Smooth muscle cell (in vitro differentiated cells): ENCODE results near the gene C2CD4A. TPM values are rescaled to one million over a fixed set of nuclear protein-coding genes. Genes with fewer than 3 reads are reported as not detected.

Source experiments
- DNase-seq: peaks from one replicate; lab custom pipeline; 2025; ENCODE audit not compliant: unreplicated experiment; lab: John Stamatoyannopoulos, UW
- H2AFZ ChIP-seq: fragments of 200-600 bp; sonication (generic); 2 replicates; pipeline ENCODE4 v1.6.0; 2016; ENCODE audit warnings: antibody characterized with exemption, low read depth, mild to moderate bottlenecking
- H3F3A ChIP-seq: fragments of 200-600 bp; sonication (generic); 2 replicates; pipeline ENCODE4 v1.6.0; 2017; ENCODE audit warnings: antibody characterized with exemption, low read depth
- H3K27ac ChIP-seq: fragments of 200-600 bp; sonication (generic); 2 replicates; pipeline ENCODE4 v1.5.1; 2016; ENCODE audit warnings: low read depth, mild to moderate bottlenecking
- H3K27me3 ChIP-seq: fragments of 200-600 bp; sonication (generic); 2 replicates; pipeline ENCODE4 v1.6.1; 2016; ENCODE audit warnings: low read depth, mild to moderate bottlenecking
- H3K36me3 ChIP-seq: fragments of 200-600 bp; sonication (generic); 2 replicates; pipeline ENCODE4 v1.5.1; 2016; ENCODE audit warnings: low read depth
- H3K4me1 ChIP-seq: fragments of 200-600 bp; sonication (generic); 2 replicates; pipeline ENCODE4 v1.5.1; 2016; ENCODE audit warnings: low read depth
- H3K4me2 ChIP-seq: fragments of 200-600 bp; sonication (generic); 2 replicates; pipeline ENCODE4 v1.6.0; 2016; ENCODE audit warnings: mild to moderate bottlenecking
- H3K4me3 ChIP-seq: fragments of 200-600 bp; sonication (generic); 2 replicates; pipeline ENCODE4 v1.5.1; 2016; ENCODE audit warnings: mild to moderate bottlenecking
- H3K79me2 ChIP-seq: fragments of 200-600 bp; sonication (generic); 2 replicates; pipeline ENCODE4 v1.6.0; 2016; ENCODE audit warnings: low read depth, mild to moderate bottlenecking
- H3K9ac ChIP-seq: fragments of 200-600 bp; sonication (generic); 2 replicates; pipeline ENCODE4 v1.6.0; 2016; ENCODE audit warnings: low read depth
- H3K9me3 ChIP-seq: fragments of 200-600 bp; sonication (generic); replicated peaks from 2 replicates; pipeline ENCODE4 v1.5.1; 2016; ENCODE audit warnings: low read depth
- H4K20me1 ChIP-seq: fragments of 200-600 bp; sonication (generic); 2 replicates; pipeline ENCODE4 v1.6.0; 2016; ENCODE audit warnings: low read depth
- WGBS: methylation state at CpG from one replicate; pipeline ENCODE4 v1.1.7; 2016; ENCODE audit warnings: low lambda C conversion rate; 5-methylcytosine and 5-hydroxymethylcytosine counted together
- polyA plus RNA-seq: library from polyadenylated mRNA; unstranded; fragments of >200 nt; fragmentation: Nextera tagmentation; extraction: Ambion mirVana; gene quantifications from 2 replicates; pipeline ENCODE4 v1.2.1, GENCODE V29; 2016
- total RNA-seq: library from RNA; depleted of rRNA; stranded (reverse); fragments of >200 nt; gene quantifications from 2 replicates; pipeline ENCODE4 v1.2.3, GENCODE V29; 2014
- TF ChIP-seq, protein P1 (sequence below): fragments of 200-600 bp; sonication (generic); IDR thresholded peaks from 2 replicates; pipeline ENCODE4 v1.5.1; 2017; ENCODE audit warnings: borderline replicate concordance, mild to moderate bottlenecking, antibody characterized with exemption; ENCODE audit not compliant: insufficient read depth, poor library complexity, severe bottlenecking

Gene C2CD4A
- total and polyA plus RNA-seq, 2 experiments from 2014 or later = 0.13 to 0.35 TPM

- Histone ChIP-seq H2AFZ (peak overlapping the region; percentile 95), H3K27me3 (peaks cover 42% of the 10 kb centered on the region), H3K9me3 (no peaks in the 10 kb centered on the region), H3K9ac (peak overlapping the region; percentile 44), H3F3A (no peaks in the 10 kb centered on the region), H3K27ac (peak overlapping the region; percentile 24), H4K20me1 (peaks cover 8% of the 10 kb centered on the region), H3K4me2 (peak overlapping the region; percentile 98), H3K79me2 (peaks cover 15% of the 10 kb centered on the region), H3K36me3 (no peaks in the 10 kb centered on the region), H3K4me1 (peaks cover 7% of the 10 kb centered on the region), H3K4me3 (peak overlapping the region; percentile 80)
- TF ChIP-seq, protein P1, sequence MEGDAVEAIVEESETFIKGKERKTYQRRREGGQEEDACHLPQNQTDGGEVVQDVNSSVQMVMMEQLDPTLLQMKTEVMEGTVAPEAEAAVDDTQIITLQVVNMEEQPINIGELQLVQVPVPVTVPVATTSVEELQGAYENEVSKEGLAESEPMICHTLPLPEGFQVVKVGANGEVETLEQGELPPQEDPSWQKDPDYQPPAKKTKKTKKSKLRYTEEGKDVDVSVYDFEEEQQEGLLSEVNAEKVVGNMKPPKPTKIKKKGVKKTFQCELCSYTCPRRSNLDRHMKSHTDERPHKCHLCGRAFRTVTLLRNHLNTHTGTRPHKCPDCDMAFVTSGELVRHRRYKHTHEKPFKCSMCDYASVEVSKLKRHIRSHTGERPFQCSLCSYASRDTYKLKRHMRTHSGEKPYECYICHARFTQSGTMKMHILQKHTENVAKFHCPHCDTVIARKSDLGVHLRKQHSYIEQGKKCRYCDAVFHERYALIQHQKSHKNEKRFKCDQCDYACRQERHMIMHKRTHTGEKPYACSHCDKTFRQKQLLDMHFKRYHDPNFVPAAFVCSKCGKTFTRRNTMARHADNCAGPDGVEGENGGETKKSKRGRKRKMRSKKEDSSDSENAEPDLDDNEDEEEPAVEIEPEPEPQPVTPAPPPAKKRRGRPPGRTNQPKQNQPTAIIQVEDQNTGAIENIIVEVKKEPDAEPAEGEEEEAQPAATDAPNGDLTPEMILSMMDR = no peak
- DNase-seq = no peak
- WGBS = 39% methylated on average over 12 of the region's 12 CpGs
Observed at GRCh38 chr15:62060896-62061280, 5.9 kb upstream of the C2CD4A start.

DNA sequence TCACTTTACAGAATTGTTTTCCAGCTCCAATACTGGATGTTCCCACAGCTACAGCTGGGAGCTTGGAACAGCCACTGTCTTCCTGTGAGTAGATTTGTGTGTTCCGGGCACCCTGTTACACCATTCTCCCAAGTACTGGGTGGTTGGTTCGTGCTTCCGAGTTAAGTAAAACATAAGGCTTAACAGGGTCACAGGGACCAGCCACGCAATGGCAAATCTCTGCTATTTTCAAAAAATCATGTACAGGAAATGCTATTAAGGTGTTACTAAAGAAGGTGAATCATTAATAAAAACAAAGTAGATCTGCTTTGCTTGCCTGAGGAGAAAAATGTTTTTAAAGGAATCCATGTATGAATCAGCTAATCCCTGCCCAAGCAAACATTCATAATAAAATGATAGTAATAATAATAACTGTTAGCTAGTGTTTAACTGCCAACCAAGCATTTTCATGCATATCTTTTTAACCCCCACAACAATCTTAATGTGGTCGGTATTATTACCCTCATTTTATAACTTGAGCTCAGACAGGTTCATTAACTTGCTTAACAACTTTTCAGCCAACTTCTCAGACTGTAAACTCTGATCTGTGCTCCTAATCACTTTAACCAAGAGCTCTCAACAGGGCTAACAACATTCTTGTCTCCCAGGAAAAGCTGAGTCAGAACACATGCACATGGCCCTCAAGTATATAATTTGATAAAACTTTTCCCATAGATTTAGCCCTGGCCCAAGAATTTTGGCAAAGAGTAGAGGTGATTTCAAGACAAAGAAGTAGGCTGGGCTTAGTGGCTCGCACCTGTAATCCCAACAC lies 2.7 kb upstream of the C2CD4A start:
- no peaks in the 10 kb centered on the region for H3F3A ChIP-seq
- DNase-seq = no peak
- TF ChIP-seq, protein P1 = no peak
- no peak overlapping the region for H3K9ac ChIP-seq
- H2AFZ ChIP-seq = no peak overlapping the region
- no peaks in the 10 kb centered on the region for H3K36me3 ChIP-seq
- peaks cover 71% of the 10 kb centered on the region for H3K27me3 ChIP-seq
- H3K27ac ChIP-seq = peak overlapping the region; percentile 73
- no peaks in the 10 kb centered on the region for H4K20me1 ChIP-seq
- H3K4me1 ChIP-seq = peaks cover 10% of the 10 kb centered on the region
- no peak overlapping the region for H3K4me3 ChIP-seq
- H3K9me3 ChIP-seq = no peaks in the 10 kb centered on the region
- peak overlapping the region; percentile 32 for H3K4me2 ChIP-seq
- WGBS = 63% methylated on average over 6 of the region's 6 CpGs
- peaks cover 2% of the 10 kb centered on the region for H3K79me2 ChIP-seq

DNA sequence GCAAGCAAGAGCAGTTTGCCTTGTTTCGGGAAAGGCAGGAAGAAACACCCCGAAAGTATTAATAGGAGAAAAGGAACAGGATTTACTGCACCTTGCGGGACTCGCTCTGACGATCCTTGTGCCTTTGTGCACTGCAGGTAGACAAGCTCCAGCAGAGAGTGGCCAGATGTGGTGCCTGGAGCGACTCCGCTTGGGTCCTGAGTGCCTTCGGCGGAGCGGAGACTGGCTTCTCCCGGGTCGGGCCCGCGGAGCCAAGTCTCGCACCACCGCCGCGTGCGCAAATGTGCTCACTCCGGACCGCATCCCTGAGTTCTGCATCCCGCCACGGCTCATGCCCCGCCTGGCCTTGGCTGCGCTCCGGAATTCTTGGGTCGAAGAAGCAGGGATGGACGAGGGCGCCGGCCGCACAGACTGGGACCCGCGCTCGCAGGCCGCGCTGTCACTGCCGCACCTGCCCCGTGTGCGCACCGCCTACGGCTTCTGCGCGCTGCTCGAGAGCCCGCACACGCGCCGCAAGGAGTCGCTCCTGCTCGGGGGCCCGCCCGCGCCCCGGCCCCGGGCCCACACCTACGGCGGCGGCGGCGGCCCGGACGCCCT lies 769 bp downstream of the C2CD4A start:
- Histone ChIP-seq H3K4me1 (peaks cover 5% of the 10 kb centered on the region), H2AFZ (no peak overlapping the region), H3K36me3 (no peaks in the 10 kb centered on the region), H3K9me3 (no peaks in the 10 kb centered on the region), H3K4me2 (peak overlapping the region; percentile 73), H3K4me3 (peak overlapping the region; percentile 31), H4K20me1 (no peaks in the 10 kb centered on the region), H3F3A (no peaks in the 10 kb centered on the region), H3K9ac (no peak overlapping the region), H3K27me3 (peaks cover 66% of the 10 kb centered on the region), H3K27ac (no peak overlapping the region), H3K79me2 (no peaks in the 10 kb centered on the region)
- no peak for DNase-seq
- TF ChIP-seq, protein P1 = no peak
- WGBS = 5% methylated on average over 45 of the region's 62 CpGs
